Measurements from ENCODE around the gene GAREM1.

Gene GAREM1

DNA sequence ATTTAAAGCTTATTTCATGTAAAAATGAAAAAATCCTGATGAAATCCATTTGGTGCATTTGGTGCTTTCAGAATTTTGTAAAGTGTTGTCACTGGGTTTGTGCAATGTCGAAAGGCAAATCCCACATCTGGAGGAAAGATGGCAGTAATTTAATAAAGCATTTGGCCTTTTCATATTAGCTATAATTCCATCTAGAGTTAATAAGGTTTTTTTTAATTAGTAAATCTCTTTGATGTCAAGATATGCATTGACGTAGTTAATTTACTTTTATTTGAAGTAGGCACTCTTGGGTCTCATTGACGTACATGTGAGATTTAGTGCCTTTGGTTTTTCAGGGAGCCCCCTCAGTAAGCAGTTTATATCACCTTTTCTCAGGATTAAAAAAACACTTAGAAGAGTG, 12.3 kb upstream of the GAREM1 start:
- H3K4me3 ChIP-seq (ENCODE audit: low read depth, low read length), result no peak overlapping the region
- TF ChIP-seq MYC (IDR thresholded peaks at IDR 0.05; ENCODE audit: low read depth, low read length) (no peak), POLR2A (IDR thresholded peaks at IDR 0.05; ENCODE audit: extremely low read depth, insufficient read length) (no peak)
- TF ChIP-seq, protein P1, sequence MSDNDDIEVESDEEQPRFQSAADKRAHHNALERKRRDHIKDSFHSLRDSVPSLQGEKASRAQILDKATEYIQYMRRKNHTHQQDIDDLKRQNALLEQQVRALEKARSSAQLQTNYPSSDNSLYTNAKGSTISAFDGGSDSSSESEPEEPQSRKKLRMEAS (IDR thresholded peaks at IDR 0.05; ENCODE audit: low read depth, low read length), result no peak
- TF ChIP-seq, protein P2, sequence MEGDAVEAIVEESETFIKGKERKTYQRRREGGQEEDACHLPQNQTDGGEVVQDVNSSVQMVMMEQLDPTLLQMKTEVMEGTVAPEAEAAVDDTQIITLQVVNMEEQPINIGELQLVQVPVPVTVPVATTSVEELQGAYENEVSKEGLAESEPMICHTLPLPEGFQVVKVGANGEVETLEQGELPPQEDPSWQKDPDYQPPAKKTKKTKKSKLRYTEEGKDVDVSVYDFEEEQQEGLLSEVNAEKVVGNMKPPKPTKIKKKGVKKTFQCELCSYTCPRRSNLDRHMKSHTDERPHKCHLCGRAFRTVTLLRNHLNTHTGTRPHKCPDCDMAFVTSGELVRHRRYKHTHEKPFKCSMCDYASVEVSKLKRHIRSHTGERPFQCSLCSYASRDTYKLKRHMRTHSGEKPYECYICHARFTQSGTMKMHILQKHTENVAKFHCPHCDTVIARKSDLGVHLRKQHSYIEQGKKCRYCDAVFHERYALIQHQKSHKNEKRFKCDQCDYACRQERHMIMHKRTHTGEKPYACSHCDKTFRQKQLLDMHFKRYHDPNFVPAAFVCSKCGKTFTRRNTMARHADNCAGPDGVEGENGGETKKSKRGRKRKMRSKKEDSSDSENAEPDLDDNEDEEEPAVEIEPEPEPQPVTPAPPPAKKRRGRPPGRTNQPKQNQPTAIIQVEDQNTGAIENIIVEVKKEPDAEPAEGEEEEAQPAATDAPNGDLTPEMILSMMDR (IDR thresholded peaks at IDR 0.05; ENCODE audit: low read depth, low read length), result no peak
- DNase-seq (ENCODE audit: low read depth), result no peak

DNA sequence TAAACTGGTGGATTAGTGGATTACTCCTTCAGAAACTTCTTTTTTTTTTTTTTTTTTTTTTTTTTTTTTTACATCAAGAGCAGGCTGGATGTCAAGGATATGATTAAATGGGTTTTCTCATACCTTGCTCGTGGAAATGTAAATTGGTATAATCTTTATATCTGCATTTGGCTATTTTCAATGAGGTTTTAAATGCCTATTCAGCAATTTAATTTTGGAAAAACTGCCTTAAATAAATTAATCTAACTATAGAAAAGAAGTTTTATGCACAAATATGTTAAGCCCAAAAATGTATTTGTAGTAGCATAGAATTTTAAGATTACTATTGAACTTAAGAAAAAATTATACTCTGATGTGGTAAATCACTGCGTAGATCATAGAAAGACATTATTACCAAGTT, 11.4 kb upstream of the GAREM1 start:
- no peak for DNase-seq (ENCODE audit: low read depth)
- TF ChIP-seq, protein P1 (IDR thresholded peaks at IDR 0.05; ENCODE audit: low read depth, low read length), result no peak
- TF ChIP-seq, protein P2 (IDR thresholded peaks at IDR 0.05; ENCODE audit: low read depth, low read length), result no peak
- no peak for TF ChIP-seq MYC (IDR thresholded peaks at IDR 0.05; ENCODE audit: low read depth, low read length)
- no peak for TF ChIP-seq POLR2A (IDR thresholded peaks at IDR 0.05; ENCODE audit: extremely low read depth, insufficient read length)

DNA sequence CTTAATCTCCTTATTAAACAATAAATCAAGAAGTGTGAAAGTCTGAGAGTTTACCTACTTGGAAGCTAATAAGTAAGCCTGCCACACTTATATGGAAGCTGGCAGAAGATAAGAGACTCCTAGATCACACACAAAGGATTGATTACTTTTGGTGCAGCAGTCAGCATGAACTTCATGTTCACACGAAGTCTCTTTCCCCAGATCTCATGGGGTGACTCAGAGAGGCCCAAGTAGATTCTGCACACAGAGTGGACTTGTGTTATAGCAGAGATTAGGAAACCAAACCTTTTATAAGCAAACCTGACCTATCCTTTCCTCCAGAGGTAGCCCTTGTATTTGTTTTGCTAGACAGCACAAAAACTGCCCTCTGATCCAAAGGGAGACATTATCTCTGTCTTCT, 9.9 kb upstream of the GAREM1 start:
- DNase-seq (ENCODE audit: low read depth), result no peak
- no peak for TF ChIP-seq POLR2A (IDR thresholded peaks at IDR 0.05; ENCODE audit: extremely low read depth, insufficient read length)
- TF ChIP-seq, protein P2 (IDR thresholded peaks at IDR 0.05; ENCODE audit: low read depth, low read length), result no peak
- TF ChIP-seq, protein P1 (IDR thresholded peaks at IDR 0.05; ENCODE audit: low read depth, low read length), result no peak
- TF ChIP-seq MYC (IDR thresholded peaks at IDR 0.05; ENCODE audit: low read depth, low read length), result no peak

More for the DNA sequence above, 11.4 kb upstream of the GAREM1 start:
- H3K4me3 ChIP-seq (ENCODE audit: low read depth, low read length), result no peak overlapping the region

DNA sequence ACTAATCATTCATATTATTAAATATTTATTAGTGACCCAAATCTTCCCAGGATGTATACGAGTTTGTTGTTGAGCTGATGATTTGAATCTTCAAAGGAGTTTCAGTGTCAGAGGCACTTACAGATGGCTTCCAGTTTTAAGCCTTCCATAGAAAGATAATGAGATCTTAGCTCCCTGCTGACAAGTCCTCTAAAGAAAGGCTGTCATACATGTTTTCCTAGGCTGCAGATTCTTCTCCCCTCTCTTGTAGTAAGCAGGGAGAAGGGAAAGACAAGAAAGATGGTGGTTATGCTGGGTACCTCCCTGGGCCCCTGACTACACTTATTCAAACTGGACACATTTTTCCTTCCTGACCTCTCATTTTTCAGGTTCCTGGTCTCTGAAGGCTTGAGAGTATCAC, 8.1 kb upstream of the GAREM1 start:
- no peak overlapping the region for H3K4me3 ChIP-seq (ENCODE audit: low read depth, low read length)
- TF ChIP-seq, protein P1 (IDR thresholded peaks at IDR 0.05; ENCODE audit: low read depth, low read length), result no peak
- TF ChIP-seq MYC (IDR thresholded peaks at IDR 0.05; ENCODE audit: low read depth, low read length) (no peak), POLR2A (IDR thresholded peaks at IDR 0.05; ENCODE audit: extremely low read depth, insufficient read length) (no peak)
- TF ChIP-seq, protein P2 (IDR thresholded peaks at IDR 0.05; ENCODE audit: low read depth, low read length), result no peak
- no peak for DNase-seq (ENCODE audit: low read depth)

More for the DNA sequence above, 9.9 kb upstream of the GAREM1 start:
- H3K4me3 ChIP-seq (ENCODE audit: low read depth, low read length), result no peak overlapping the region

DNA sequence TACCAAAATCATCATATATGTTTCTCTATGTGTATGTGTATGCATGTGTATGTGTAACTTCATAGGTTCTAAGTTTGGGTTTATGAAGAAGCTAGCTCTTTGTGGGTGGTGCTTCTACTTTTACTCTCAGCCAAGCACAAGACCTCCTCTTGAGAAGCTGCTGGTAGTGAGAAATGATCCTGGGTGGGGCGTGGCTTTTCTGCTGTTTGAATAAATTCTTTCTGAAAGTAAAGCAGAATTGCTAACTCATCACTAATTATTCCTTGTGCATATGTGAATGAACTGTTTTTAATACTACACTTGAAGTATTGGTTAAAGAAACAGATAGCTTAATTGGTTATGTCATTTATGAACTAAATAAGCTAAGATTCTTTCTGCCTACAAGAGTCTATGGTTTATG, 7.6 kb upstream of the GAREM1 start:
- DNase-seq (ENCODE audit: low read depth), result no peak
- TF ChIP-seq POLR2A (IDR thresholded peaks at IDR 0.05; ENCODE audit: extremely low read depth, insufficient read length) (no peak), MYC (IDR thresholded peaks at IDR 0.05; ENCODE audit: low read depth, low read length) (no peak)
- TF ChIP-seq, protein P1 (IDR thresholded peaks at IDR 0.05; ENCODE audit: low read depth, low read length), result no peak
- TF ChIP-seq, protein P2 (IDR thresholded peaks at IDR 0.05; ENCODE audit: low read depth, low read length), result no peak
- H3K4me3 ChIP-seq (ENCODE audit: low read depth, low read length), result no peak overlapping the region

All from NB4 (cell line).